ENCODE results near the gene PJA1.

The PJA1 gene

GRCh38 chrX:69210581-69210980, 45.3 kb upstream of the PJA1 start:
- Histone ChIP-seq H2AFZ (ENCODE audit: low read length) (no peak overlapping the region), H3K4me1 (ENCODE audit: insufficient read depth, low read length, severe bottlenecking) (no peaks in the 10 kb centered on the region), H3K27me3 (ENCODE audit: insufficient read depth, low read length) (no peaks in the 10 kb centered on the region), H3K9me3 (ENCODE audit: low read length) (no peaks in the 10 kb centered on the region), H3K9ac (ENCODE audit: low read length) (no peak overlapping the region), H3K27ac (ENCODE audit: low read depth, low read length, poor library complexity, severe bottlenecking) (no peak overlapping the region), H3K4me3 (ENCODE audit: low read depth, low read length, poor library complexity, severe bottlenecking) (no peak overlapping the region), H3K36me3 (ENCODE audit: insufficient read depth, low read length) (no peaks in the 10 kb centered on the region), H3K4me2 (ENCODE audit: low read length) (no peak overlapping the region), H3F3A (ENCODE audit: insufficient read depth, low read length) (no peaks in the 10 kb centered on the region), H3K79me2 (ENCODE audit: insufficient read depth, low read length) (no peaks in the 10 kb centered on the region), H4K20me1 (ENCODE audit: insufficient read depth, low read length) (no peaks in the 10 kb centered on the region), H3K9me2 (ENCODE audit: low read depth, low read length) (no peaks in the 10 kb centered on the region)
- TF ChIP-seq EZH2 (IDR thresholded peaks at IDR 0.05; ENCODE audit: borderline replicate concordance, low read length) (no peak), CTCF (IDR thresholded peaks at IDR 0.05; ENCODE audit: low read length) (no peak)

GRCh38 chrX:69207216-69207615, 42.0 kb upstream of the PJA1 start:
- Histone ChIP-seq H3K36me3 (ENCODE audit: insufficient read depth, low read length) (no peaks in the 10 kb centered on the region), H3K27me3 (ENCODE audit: insufficient read depth, low read length) (no peaks in the 10 kb centered on the region), H3K9ac (ENCODE audit: low read length) (no peak overlapping the region), H3K9me3 (ENCODE audit: low read length) (no peaks in the 10 kb centered on the region), H3K4me1 (ENCODE audit: insufficient read depth, low read length, severe bottlenecking) (no peaks in the 10 kb centered on the region), H3K9me2 (ENCODE audit: low read depth, low read length) (no peaks in the 10 kb centered on the region), H3K79me2 (ENCODE audit: insufficient read depth, low read length) (no peaks in the 10 kb centered on the region), H3K4me2 (ENCODE audit: low read length) (no peak overlapping the region), H3K4me3 (ENCODE audit: low read depth, low read length, poor library complexity, severe bottlenecking) (no peak overlapping the region), H3F3A (ENCODE audit: insufficient read depth, low read length) (no peaks in the 10 kb centered on the region), H2AFZ (ENCODE audit: low read length) (no peak overlapping the region), H3K27ac (ENCODE audit: low read depth, low read length, poor library complexity, severe bottlenecking) (no peak overlapping the region), H4K20me1 (ENCODE audit: insufficient read depth, low read length) (no peaks in the 10 kb centered on the region)
- TF ChIP-seq CTCF (IDR thresholded peaks at IDR 0.05; ENCODE audit: low read length) = no peak
- no peak for TF ChIP-seq EZH2 (IDR thresholded peaks at IDR 0.05; ENCODE audit: borderline replicate concordance, low read length)

GRCh38 chrX:69203638-69204037, 38.4 kb upstream of the PJA1 start:
- no peak for TF ChIP-seq CTCF (IDR thresholded peaks at IDR 0.05; ENCODE audit: low read length)
- no peak overlapping the region for H2AFZ ChIP-seq (ENCODE audit: low read length)
- H3K27me3 ChIP-seq (ENCODE audit: insufficient read depth, low read length) = no peaks in the 10 kb centered on the region

More at GRCh38 chrX:69203638-69204037, 38.4 kb upstream of the PJA1 start:
- Histone ChIP-seq H3K4me2 (ENCODE audit: low read length) (no peak overlapping the region), H4K20me1 (ENCODE audit: insufficient read depth, low read length) (no peaks in the 10 kb centered on the region), H3K4me1 (ENCODE audit: insufficient read depth, low read length, severe bottlenecking) (no peaks in the 10 kb centered on the region), H3K79me2 (ENCODE audit: insufficient read depth, low read length) (no peaks in the 10 kb centered on the region), H3K4me3 (ENCODE audit: low read depth, low read length, poor library complexity, severe bottlenecking) (no peak overlapping the region), H3K9me3 (ENCODE audit: low read length) (no peaks in the 10 kb centered on the region), H3K9ac (ENCODE audit: low read length) (no peak overlapping the region), H3K27ac (ENCODE audit: low read depth, low read length, poor library complexity, severe bottlenecking) (no peak overlapping the region), H3F3A (ENCODE audit: insufficient read depth, low read length) (no peaks in the 10 kb centered on the region), H3K9me2 (ENCODE audit: low read depth, low read length) (no peaks in the 10 kb centered on the region), H3K36me3 (ENCODE audit: insufficient read depth, low read length) (no peaks in the 10 kb centered on the region)

All from OCI-LY1 (cell line).